GM21619 (cell line): ENCODE results near the gene DAZAP1.
"Not testable (repeated sequence)": the region's sequence is repeated elsewhere in the genome, so short reads cannot be mapped to it uniquely, and the experiment has no call there.

Source experiments
- ATAC-seq: cut with Tn5 transposase; IDR thresholded peaks from one replicate; pipeline ENCODE4 v1.9.1; 2021; ENCODE audit not compliant: unreplicated experiment

DAZAP1 gene

GRCh38 chr19:1410136-1410786, 2.9 kb downstream of the DAZAP1 start:
- ATAC-seq, result no peak

GRCh38 chr19:1410789-1411188, 3.4 kb downstream of the DAZAP1 start:
- no peak for ATAC-seq

- ATAC-seq, result no peak
These were observed 4.1 kb downstream of the DAZAP1 start for GRCh38 chr19:1411255-1412191.

GRCh38 chr19:1412323-1412923, 5.0 kb downstream of the DAZAP1 start:
- ATAC-seq, result no peak

GRCh38 chr19:1412995-1413800, 5.8 kb downstream of the DAZAP1 start:
- ATAC-seq, result no peak

- no peak for ATAC-seq
These were observed 8.8 kb downstream of the DAZAP1 start for GRCh38 chr19:1416014-1416841.

GRCh38 chr19:1417145-1417544, 9.8 kb downstream of the DAZAP1 start:
- ATAC-seq, result no peak

GRCh38 chr19:1417681-1418495, 10.5 kb downstream of the DAZAP1 start:
- no peak for ATAC-seq

- ATAC-seq, result no peak
These were observed 11.1 kb downstream of the DAZAP1 start for GRCh38 chr19:1418496-1418775.

- ATAC-seq, result no peak
These were observed 11.8 kb downstream of the DAZAP1 start for GRCh38 chr19:1418951-1419738.

GRCh38 chr19:1420085-1420484, 12.7 kb downstream of the DAZAP1 start:
- ATAC-seq, result not testable (repeated sequence)

- ATAC-seq, result no peak
These were observed 13.2 kb downstream of the DAZAP1 start for GRCh38 chr19:1420590-1420989.

GRCh38 chr19:1421218-1421957, 14.0 kb downstream of the DAZAP1 start:
- ATAC-seq, result no peak

- ATAC-seq, result no peak
These were observed 14.5 kb downstream of the DAZAP1 start for GRCh38 chr19:1421958-1422305.

- no peak for ATAC-seq
These were observed 15.0 kb downstream of the DAZAP1 start for GRCh38 chr19:1422360-1422759.

- no peak for ATAC-seq
These were observed 15.6 kb downstream of the DAZAP1 start for GRCh38 chr19:1422943-1423342.

GRCh38 chr19:1423436-1424191, 16.2 kb downstream of the DAZAP1 start:
- no peak for ATAC-seq
